GM12878 (cell line): ENCODE results near the gene PPP2R2D. TPM values are rescaled to one million over a fixed set of nuclear protein-coding genes. Genes with fewer than 3 reads are reported as not detected.
"Not testable (repeated sequence)": the region's sequence is repeated elsewhere in the genome, so short reads cannot be mapped to it uniquely, and the experiment has no call there.

Experiments used
- ATAC-seq: fragments of 200-7000 bp; cut with Tn5 transposase; 3 replicates; pipeline ENCODE4 v1.9.1; 2020; ENCODE audit warnings: mild to moderate bottlenecking, moderate library complexity
- BruUV-seq: library from RNA; stranded (reverse); fragments of 400-500 nt; replicated peaks from 2 replicates; lab custom pipeline; 2021; lab: Mats Ljungman, UMichigan
- CTCF ChIA-PET: fragments of 300-600 bp; sonication (Branson Sonifier 250); formaldehyde crosslinking; extraction: SDS; loops from one replicate; lab custom pipeline; 2021; ENCODE audit warnings: inconsistent platforms; lab: Yijun Ruan, JAX
- POLR2A ChIA-PET: fragments of 350-600 bp; formaldehyde crosslinking; extraction: SDS; loops from one replicate; lab custom pipeline; 2021; ENCODE audit warnings: inconsistent platforms; lab: Charles Lee
- RAD21 ChIA-PET: fragments of 300-600 bp; sonication (Branson Sonifier 250); formaldehyde crosslinking; loops from one replicate; lab custom pipeline; 2023; ENCODE audit warnings: antibody characterized with exemption; ENCODE audit not compliant: unreplicated experiment; lab: Charles Lee
- SMC1A ChIA-PET: fragments of 300-600 bp; sonication (Branson Sonifier 250); formaldehyde crosslinking; loops from one replicate; lab custom pipeline; 2023; ENCODE audit not compliant: unreplicated experiment, uncharacterized antibody; lab: Charles Lee
- DNase-seq: peaks from one replicate; pipeline ENCODE4 v3.0.0-alpha.2; 2011; ENCODE audit warnings: low read depth, low spot score
- FAIRE-seq: peaks from 3 replicates; lab custom pipeline; 2011; peaks lifted over from hg19 to GRCh38; lab: Jason Lieb, UNC
- H2AFZ ChIP-seq: 2 replicates; pipeline ENCODE4 v1.6.0; 2011; ENCODE audit warnings: low read depth, low read length, control low read depth; ENCODE audit not compliant: control insufficient read depth
- H3K27ac ChIP-seq: 2 replicates; pipeline ENCODE4 v1.5.1; 2011; ENCODE audit warnings: control low read depth; ENCODE audit not compliant: control insufficient read depth, insufficient read depth
- H3K27me3 ChIP-seq, 2 experiments: replicated peaks in 1 of 2; 2 replicates each; pipeline versions ENCODE4 v1.6.0 to v1.6.1; 2011; ENCODE audit warnings: low read length in 1 of 2; ENCODE audit not compliant: control insufficient read depth in 2 of 2, insufficient read depth in 2 of 2
- H3K36me3 ChIP-seq, 2 experiments: 2 replicates each; pipeline ENCODE4 v1.5.1; 2011; ENCODE audit warnings: low read length in 1 of 2; ENCODE audit not compliant: control insufficient read depth in 2 of 2, insufficient read depth in 2 of 2
- H3K4me1 ChIP-seq: 2 replicates; pipeline ENCODE4 v1.6.1; 2011; ENCODE audit warnings: mild to moderate bottlenecking, low read length, moderate library complexity, mixed read lengths; ENCODE audit not compliant: control insufficient read depth, insufficient read depth
- H3K4me2 ChIP-seq: 2 replicates; pipeline ENCODE4 v1.6.0; 2011; ENCODE audit warnings: control low read depth; ENCODE audit not compliant: control insufficient read depth, insufficient read depth
- H3K4me3 ChIP-seq: fragments of 200-600 bp; sonication (generic); 2 replicates; pipeline ENCODE4 v1.5.1; 2016
- H3K79me2 ChIP-seq: 2 replicates; pipeline ENCODE4 v1.6.0; 2011; ENCODE audit warnings: low read length; ENCODE audit not compliant: control insufficient read depth, insufficient read depth
- H3K9ac ChIP-seq: 2 replicates; pipeline ENCODE4 v1.8.0; 2011; ENCODE audit warnings: low read length, control low read depth, mixed read lengths; ENCODE audit not compliant: control insufficient read depth, insufficient read depth
- H3K9me3 ChIP-seq: replicated peaks from 3 replicates; pipeline ENCODE4 v1.5.1; 2011; ENCODE audit warnings: mild to moderate bottlenecking, low read length; ENCODE audit not compliant: control insufficient read depth, insufficient read depth
- H4K20me1 ChIP-seq: 2 replicates; pipeline ENCODE4 v1.6.0; 2011; ENCODE audit not compliant: control insufficient read depth, insufficient read depth
- SPI1 ChIP-seq: IDR thresholded peaks from 2 replicates; pipeline ENCODE4 v1.6.1; 2011; ENCODE audit warnings: low read depth, mild to moderate bottlenecking, low read length, moderate library complexity, borderline replicate concordance; ENCODE audit not compliant: insufficient read depth
- USF1 ChIP-seq: IDR thresholded peaks from 2 replicates; pipeline ENCODE4 v1.6.1; 2011; ENCODE audit warnings: borderline replicate concordance, low read depth, mild to moderate bottlenecking, moderate library complexity, mixed read lengths, low read length; ENCODE audit not compliant: insufficient read depth; ENCODE audit errors: extremely low read length
- WGBS: methylation state at CpG from one replicate; pipeline ENCODE4 v1.1.6; 2016; ENCODE audit warnings: low lambda C conversion rate; ENCODE audit not compliant: insufficient replicate concordance, insufficient coverage; ENCODE audit errors: missing lambda C conversion rate; 5-methylcytosine and 5-hydroxymethylcytosine counted together
- in situ Hi-C: fragments of 300-500 bp; cut with MboI; formaldehyde crosslinking; loops from 9 replicates; pipeline ENCODE4 v1.14.3; 2018; ENCODE audit warnings: mixed read lengths
- intact Hi-C: fragments of 100-400 bp; cut with micrococcal nuclease; formaldehyde crosslinking; loops from one replicate; pipeline ENCODE4 v1.14.2; 2022; ENCODE audit not compliant: unreplicated experiment
- polyA plus RNA-seq, 11 experiments: library from polyadenylated mRNA; depleted of rRNA in 4 of 11; unstranded in 6 of 11; stranded (reverse) in 5 of 11; fragments of >200 nt; fragmentation: Nextera tagmentation in 4 of 11; fragmentation: Illumina TruSeq in 1 of 11; extraction: Ambion mirVana in 4 of 11; extraction: Trizol in 1 of 11; gene quantifications; 1 replicate in 1 of 11; 2 replicates in 10 of 11; pipeline versions ENCODE4 v1.2.1 to v1.2.3, GENCODE V29; 2011 to 2016; ENCODE audit warnings: inconsistent platforms in 2 of 11, missing spikeins in 2 of 11, low read depth in 1 of 11
- total RNA-seq, 4 experiments: library from RNA; depleted of rRNA in 3 of 4; stranded (reverse); fragments of >200 nt in 3 of 4; fragmentation: Illumina TruSeq in 1 of 4; extraction: Trizol in 1 of 4; gene quantifications; 2 replicates each; pipeline versions ENCODE4 v1.2.1 to v1.2.3, GENCODE V29; 2013 to 2021

PPP2R2D gene
- total and polyA plus RNA-seq, 10 of the 15 experiments (the other 5 are each of a cell fraction or from before 2014, with no cell fraction given), result 2.8 to 41.9 (median 21.8) TPM

GRCh38 chr10:131915990-131916766 is 15.4 kb downstream of the PPP2R2D start (continued):
- TF ChIP-seq USF1, result no peak
- no peak for TF ChIP-seq SPI1

DNA sequence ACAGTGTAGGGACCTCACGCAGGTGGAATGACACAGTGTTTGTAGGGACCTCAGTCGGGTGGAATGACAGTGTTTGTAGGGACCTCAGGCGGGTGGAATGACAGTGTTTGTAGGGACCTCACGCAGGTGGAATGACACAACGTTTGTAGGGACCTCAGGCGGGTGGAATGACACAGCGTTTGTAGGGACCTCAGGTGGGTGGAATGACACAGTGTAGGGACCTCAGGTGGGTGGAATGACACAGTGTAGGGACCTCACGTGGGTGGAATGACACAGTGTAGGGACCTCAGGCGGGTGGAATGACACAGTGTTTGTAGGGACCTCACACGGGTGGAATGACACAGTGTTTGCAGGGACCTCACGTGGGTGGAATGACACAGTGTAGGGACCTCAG is 16.0 kb downstream of the PPP2R2D start:
- FAIRE-seq, SMC1A ChIA-PET, BruUV-seq: not testable (repeated sequence)

GRCh38 chr10:131917496-131917895 is 16.7 kb downstream of the PPP2R2D start:
- CTCF ChIA-PET, H3K27me3 ChIP-seq, H3K4me3 ChIP-seq, FAIRE-seq, intact Hi-C loops, DNase-seq, in situ Hi-C loops, SMC1A ChIA-PET, H2AFZ ChIP-seq, ATAC-seq, H3K27ac ChIP-seq, H4K20me1 ChIP-seq, POLR2A ChIA-PET, H3K4me1 ChIP-seq, H3K9ac ChIP-seq, H3K4me2 ChIP-seq, BruUV-seq, RAD21 ChIA-PET, H3K36me3 ChIP-seq, H3K9me3 ChIP-seq: not testable (repeated sequence)
- WGBS, result 83% methylated on average over 10 of the region's 11 CpGs
- H3K79me2 ChIP-seq, result peaks cover 43% of the 10 kb centered on the region

More for the DNA sequence above, 16.0 kb downstream of the PPP2R2D start:
- intact Hi-C loops, H4K20me1 ChIP-seq, H3K4me1 ChIP-seq, H3K4me2 ChIP-seq, RAD21 ChIA-PET, H3K36me3 ChIP-seq, H3K4me3 ChIP-seq, in situ Hi-C loops, H2AFZ ChIP-seq, DNase-seq, H3K9ac ChIP-seq, H3K27ac ChIP-seq, ATAC-seq, H3K27me3 ChIP-seq, CTCF ChIA-PET, H3K9me3 ChIP-seq: not testable (repeated sequence)
- POLR2A ChIA-PET, result interaction anchor here (0.7 kb wide), 1 partner anchor 18 kb away, joined by 4 read pairs; no protein-coding TSS in a partner anchor
- H3K79me2 ChIP-seq, result peaks cover 42% of the 10 kb centered on the region
- 89% methylated on average over 10 of the region's 11 CpGs for WGBS

GRCh38 chr10:131919461-131919860 is 18.7 kb downstream of the PPP2R2D start:
- SMC1A ChIA-PET, H3K27ac ChIP-seq, RAD21 ChIA-PET, POLR2A ChIA-PET, ATAC-seq, H2AFZ ChIP-seq, H3K27me3 ChIP-seq, H4K20me1 ChIP-seq, intact Hi-C loops, BruUV-seq, DNase-seq, FAIRE-seq, H3K36me3 ChIP-seq, H3K9me3 ChIP-seq, H3K4me2 ChIP-seq, H3K9ac ChIP-seq, in situ Hi-C loops, CTCF ChIA-PET, H3K4me1 ChIP-seq, H3K4me3 ChIP-seq: not testable (repeated sequence)
- H3K79me2 ChIP-seq, result peaks cover 43% of the 10 kb centered on the region
- WGBS, result 95% methylated on average over 14 of the region's 14 CpGs
